NCI-H510A treated with DMSO at 0.1 percent for 48 hours (cell line): ENCODE results near the gene SLC22A4.

Experiments used
- DNase-seq: peaks from one replicate; lab custom pipeline; 2025; lab: John Stamatoyannopoulos, UW

Gene SLC22A4

GRCh38 chr5:132376694-132377641 is 82.8 kb downstream of the SLC22A4 start:
- DNase-seq = no peak

- DNase-seq = no peak
These were observed 83.5 kb downstream of the SLC22A4 start for GRCh38 chr5:132377738-132378137.

DNA sequence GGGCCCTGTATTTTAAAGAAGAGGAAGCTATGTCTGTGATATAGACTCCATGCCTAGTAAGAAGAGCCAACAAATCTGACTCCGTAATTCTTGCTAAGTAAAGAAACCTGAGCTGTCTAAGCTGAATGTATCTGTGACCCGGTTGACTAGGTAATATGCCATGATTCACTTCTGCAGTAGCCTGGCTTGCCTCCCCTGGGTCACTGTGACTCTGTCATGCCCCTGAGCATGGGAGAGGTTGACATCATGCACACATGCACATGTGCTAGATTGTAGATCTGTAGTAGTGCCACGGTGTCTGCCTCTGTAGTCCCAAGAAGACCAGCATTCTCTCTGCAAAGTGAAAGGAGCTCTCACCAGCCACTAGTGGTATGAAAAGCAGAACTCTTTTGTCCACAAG is 84.4 kb downstream of the SLC22A4 start:
- DNase-seq = no peak

- DNase-seq = no peak
These were observed 85.9 kb downstream of the SLC22A4 start for GRCh38 chr5:132380047-132380446.

DNA sequence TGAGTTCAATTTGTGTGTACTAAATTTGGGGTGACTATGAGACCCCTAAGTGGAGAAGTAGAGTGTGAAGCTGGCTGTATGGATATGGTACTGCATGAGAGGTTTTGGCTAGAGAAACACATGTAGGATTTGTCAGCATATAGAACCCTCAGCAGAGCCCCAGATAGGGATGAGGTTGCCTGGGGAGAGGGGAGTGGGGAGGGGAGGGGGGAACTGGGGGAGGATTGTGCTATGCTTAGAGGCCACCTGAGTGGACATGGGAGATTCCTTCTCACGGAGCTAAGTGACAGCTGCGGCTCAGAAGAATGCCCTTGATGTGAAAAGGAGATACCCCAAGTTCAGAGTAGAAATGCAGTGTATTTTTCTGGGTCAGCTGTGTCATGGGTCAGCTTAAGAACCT is 86.5 kb downstream of the SLC22A4 start:
- no peak for DNase-seq

DNA sequence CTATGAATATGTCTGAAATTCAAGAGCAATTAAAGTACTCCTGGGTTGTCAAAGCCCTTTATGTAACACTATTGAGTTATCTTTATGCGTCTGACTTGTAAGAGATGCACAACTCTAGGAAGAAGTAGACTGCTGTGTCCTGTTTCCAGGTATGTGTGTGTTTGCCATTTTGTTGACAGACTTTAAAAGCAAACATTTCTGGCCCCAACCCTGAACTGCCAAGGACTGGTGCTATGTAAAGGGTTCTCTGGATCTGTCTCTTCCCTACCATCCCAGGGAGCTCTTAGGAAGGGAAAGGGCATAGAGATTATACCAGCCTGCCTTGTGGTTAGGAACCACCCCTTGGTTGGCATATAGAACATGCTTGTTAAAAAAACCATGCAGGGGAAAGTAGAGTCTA is 87.4 kb downstream of the SLC22A4 start:
- no peak for DNase-seq

DNA sequence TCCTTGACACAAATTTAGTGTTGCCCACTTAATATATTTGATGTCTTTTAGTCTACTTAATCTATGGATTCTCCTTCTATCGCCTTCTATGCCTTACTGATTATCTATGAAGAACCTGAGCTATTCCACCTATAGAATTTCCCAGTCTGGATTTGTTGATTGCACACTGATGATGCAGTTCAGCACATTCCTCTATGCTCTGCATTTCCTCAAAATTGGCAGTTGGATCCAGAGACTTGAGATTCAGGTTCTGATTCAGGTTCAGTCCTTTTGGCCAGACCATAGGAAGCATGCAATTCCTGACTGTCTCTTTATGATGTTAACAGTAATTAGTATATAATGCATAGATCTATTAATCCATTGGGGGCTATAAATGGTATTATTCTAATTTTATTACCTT is 89.1 kb downstream of the SLC22A4 start:
- DNase-seq = no peak

DNA sequence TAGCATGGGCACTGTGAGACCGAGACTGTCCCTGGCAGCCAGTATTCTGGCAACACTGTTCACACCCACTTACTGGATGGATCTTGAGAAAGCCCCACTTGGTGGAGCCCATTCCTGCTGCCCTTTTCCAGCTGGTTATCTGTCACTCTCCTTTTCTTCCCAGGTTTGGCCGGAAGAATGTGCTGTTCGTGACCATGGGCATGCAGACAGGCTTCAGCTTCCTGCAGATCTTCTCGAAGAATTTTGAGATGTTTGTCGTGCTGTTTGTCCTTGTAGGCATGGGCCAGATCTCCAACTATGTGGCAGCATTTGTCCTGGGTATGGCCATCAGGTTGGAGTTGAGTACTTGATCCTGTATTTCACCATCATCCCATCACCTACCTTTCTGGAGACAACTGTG is 89.8 kb downstream of the SLC22A4 start:
- DNase-seq = no peak

- no peak for DNase-seq
These were observed 90.4 kb downstream of the SLC22A4 start for GRCh38 chr5:132384506-132385050.

GRCh38 chr5:132385326-132386105 is 91.3 kb downstream of the SLC22A4 start:
- peak; percentile 48 for DNase-seq

- peak; percentile 47 for DNase-seq
These were observed 92.6 kb downstream of the SLC22A4 start for GRCh38 chr5:132386644-132387286.

DNA sequence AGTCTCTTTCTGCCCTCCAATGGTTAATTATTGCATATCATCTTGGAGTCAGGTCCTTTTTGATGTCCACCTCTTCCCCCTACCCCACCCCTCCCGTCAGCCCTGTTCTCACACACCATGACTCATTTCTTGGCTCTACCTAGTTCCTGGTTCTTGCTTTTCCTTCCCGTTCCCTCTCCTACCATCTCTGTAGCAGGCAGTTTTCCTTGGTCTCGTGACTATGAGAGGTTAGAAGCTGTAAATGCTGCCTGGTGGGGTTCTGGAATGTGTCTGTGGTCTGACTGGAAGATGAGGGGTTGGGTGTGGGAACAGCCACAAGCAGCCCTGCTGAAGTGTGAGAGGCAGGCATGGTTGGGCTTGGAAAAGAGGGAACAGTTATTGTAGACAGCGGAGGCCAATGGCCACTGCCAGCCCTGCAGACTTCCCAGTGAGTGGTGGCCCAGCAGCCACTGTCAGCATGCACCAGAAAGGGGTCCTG is 93.5 kb downstream of the SLC22A4 start:
- no peak for DNase-seq

GRCh38 chr5:132388244-132389050 is 94.3 kb downstream of the SLC22A4 start:
- DNase-seq = no peak

- no peak for DNase-seq
These were observed 94.8 kb downstream of the SLC22A4 start for GRCh38 chr5:132389051-132389331.

- no peak for DNase-seq
These were observed 95.5 kb downstream of the SLC22A4 start for GRCh38 chr5:132389585-132390286.

GRCh38 chr5:132391247-132391646 is 97.1 kb downstream of the SLC22A4 start:
- no peak for DNase-seq

- no peak for DNase-seq
These were observed 97.7 kb downstream of the SLC22A4 start for GRCh38 chr5:132391870-132392269.

- DNase-seq = no peak
These were observed 98.2 kb downstream of the SLC22A4 start for GRCh38 chr5:132392411-132392810.

- DNase-seq = peak; percentile 15
These were observed 99.0 kb downstream of the SLC22A4 start for GRCh38 chr5:132392978-132393825.
